Subcutaneous abdominal adipose tissue (tissue), 5 donors: ENCODE data around the gene RPS2.

Experiments
- H3K27ac ChIP-seq: one replicate; pipeline ENCODE4 v1.7.0; 2013; ENCODE audit warnings: low read depth, mild to moderate bottlenecking, inconsistent platforms, low read length, moderate library complexity
- H3K27me3 ChIP-seq, 5 donors: one replicate each; pipeline ENCODE4 v1.7.0; 2013; ENCODE audit warnings: low read length in 5 of 5, inconsistent platforms in 1 of 5; ENCODE audit not compliant: control insufficient read depth in 5 of 5, insufficient read depth in 4 of 5
- H3K36me3 ChIP-seq, 5 donors: one replicate each; pipeline ENCODE4 v1.7.0; 2013; ENCODE audit warnings: low read length in 5 of 5; ENCODE audit not compliant: control insufficient read depth in 5 of 5, insufficient read depth in 5 of 5
- H3K4me1 ChIP-seq, 5 donors: one replicate each; pipeline ENCODE4 v1.7.0; 2013; ENCODE audit warnings: low read length in 5 of 5, mild to moderate bottlenecking in 3 of 5, moderate library complexity in 1 of 5; ENCODE audit not compliant: control insufficient read depth in 5 of 5, insufficient read depth in 5 of 5
- H3K4me3 ChIP-seq, 5 donors: one replicate each; pipeline ENCODE4 v1.7.0; 2013; ENCODE audit warnings: low read length in 5 of 5, low read depth in 1 of 5
- H3K9ac ChIP-seq, 5 donors: one replicate each; pipeline ENCODE4 v1.7.0; 2013; ENCODE audit warnings: low read length in 5 of 5, mild to moderate bottlenecking in 4 of 5, moderate library complexity in 3 of 5
- H3K9me3 ChIP-seq, 5 donors: one replicate each; pipeline ENCODE4 v1.7.0; 2013; ENCODE audit warnings: low read length in 5 of 5; ENCODE audit not compliant: control insufficient read depth in 5 of 5
- donor health status: healthy.
- donor health status: healthy.
- donor health status: healthy.
- donor health status: healthy.
- donor health status: healthy.

The RPS2 gene

GRCh38 chr16:1982013-1982433 is 17.4 kb upstream of the RPS2 start:
- H3K27me3 ChIP-seq: peaks cover 19 to 41% (median 40%) of the 10 kb centered on the region in 5 donors
- H3K9ac ChIP-seq: no peak overlapping the region
- peaks cover 5 to 34% (median 24%) of the 10 kb centered on the region in 5 donors for H3K4me1 ChIP-seq
- H3K27ac ChIP-seq: no peak overlapping the region
- peaks cover 0 to 36% (median 33%) of the 10 kb centered on the region in 5 donors for H3K36me3 ChIP-seq
- no peak overlapping the region for H3K4me3 ChIP-seq
- H3K9me3 ChIP-seq: no peaks in the 10 kb centered on the region

GRCh38 chr16:1981398-1981836 is 16.8 kb upstream of the RPS2 start, which contains the start of gene NOXO1:
TSS of gene NOXO1 (minus strand) at chr16:1981469. CDS start at chr16:1981179, 290 bp downstream.
- H3K4me1 ChIP-seq: peaks cover 5 to 34% (median 24%) of the 10 kb centered on the region in 5 donors

GRCh38 chr16:1980770-1981087 is 16.1 kb upstream of the RPS2 start:
- no peak overlapping the region for H3K4me3 ChIP-seq
- H3K27ac ChIP-seq: no peak overlapping the region
- H3K9me3 ChIP-seq: no peaks in the 10 kb centered on the region
- no peak overlapping the region for H3K9ac ChIP-seq
- peaks cover 5 to 34% (median 24%) of the 10 kb centered on the region in 5 donors for H3K4me1 ChIP-seq
- H3K27me3 ChIP-seq: peaks cover 19 to 46% (median 43%) of the 10 kb centered on the region in 5 donors
- peaks cover 0 to 36% (median 35%) of the 10 kb centered on the region in 5 donors for H3K36me3 ChIP-seq

More at GRCh38 chr16:1981398-1981836, 16.8 kb upstream of the RPS2 start, which contains the start of gene NOXO1:
- Histone ChIP-seq H3K27me3 (peaks cover 19 to 46% (median 41%) of the 10 kb centered on the region in 5 donors), H3K36me3 (peaks cover 0 to 36% (median 35%) of the 10 kb centered on the region in 5 donors), H3K4me3 (no peak within 1 kb of the TSS), H3K9me3 (no peaks in the 10 kb centered on the region), H3K27ac (no peak within 1 kb of the TSS), H3K9ac (no peak within 1 kb of the TSS)

GRCh38 chr16:1980030-1980769 is 15.6 kb upstream of the RPS2 start:
- Histone ChIP-seq H3K4me3 (no peak overlapping the region), H3K9ac (no peak overlapping the region), H3K27me3 (peaks cover 19 to 50% (median 44%) of the 10 kb centered on the region in 5 donors), H3K27ac (no peak overlapping the region), H3K4me1 (peaks cover 5 to 31% (median 21%) of the 10 kb centered on the region in 5 donors), H3K36me3 (peaks cover 0 to 37% (median 36%) of the 10 kb centered on the region in 5 donors), H3K9me3 (no peaks in the 10 kb centered on the region)

GRCh38 chr16:1979271-1980029 is 14.8 kb upstream of the RPS2 start:
- no peaks in the 10 kb centered on the region for H3K9me3 ChIP-seq
- H3K36me3 ChIP-seq: peaks cover 0 to 44% (median 43%) of the 10 kb centered on the region in 5 donors
- H3K4me3 ChIP-seq: no peak overlapping the region
- peaks cover 19 to 55% (median 46%) of the 10 kb centered on the region in 5 donors for H3K27me3 ChIP-seq
- H3K9ac ChIP-seq: no peak overlapping the region
- H3K4me1 ChIP-seq: peaks cover 0 to 24% (median 14%) of the 10 kb centered on the region in 5 donors
- no peak overlapping the region for H3K27ac ChIP-seq

- no peak overlapping the region for H3K27ac ChIP-seq
Observed at GRCh38 chr16:1978476-1979120, 14.0 kb upstream of the RPS2 start.

GRCh38 chr16:1977875-1978268 is 13.2 kb upstream of the RPS2 start:
- peaks cover 0 to 23% (median 11%) of the 10 kb centered on the region in 5 donors for H3K4me1 ChIP-seq
- H3K27me3 ChIP-seq: peaks cover 19 to 58% (median 46%) of the 10 kb centered on the region in 5 donors
- H3K27ac ChIP-seq: no peak overlapping the region
- H3K36me3 ChIP-seq: peaks cover 0 to 51% (median 48%) of the 10 kb centered on the region in 5 donors
- no peak overlapping the region for H3K9ac ChIP-seq
- no peak overlapping the region for H3K4me3 ChIP-seq
- no peaks in the 10 kb centered on the region for H3K9me3 ChIP-seq

More at GRCh38 chr16:1978476-1979120, 14.0 kb upstream of the RPS2 start:
- Histone ChIP-seq H3K4me1 (peaks cover 0 to 23% (median 11%) of the 10 kb centered on the region in 5 donors), H3K4me3 (no peak overlapping the region), H3K36me3 (peaks cover 0 to 51% (median 48%) of the 10 kb centered on the region in 5 donors), H3K9ac (no peak overlapping the region), H3K27me3 (peaks cover 19 to 58% (median 46%) of the 10 kb centered on the region in 5 donors), H3K9me3 (no peaks in the 10 kb centered on the region)

GRCh38 chr16:1976951-1977874 is 12.6 kb upstream of the RPS2 start:
- no peak overlapping the region for H3K4me3 ChIP-seq
- H3K36me3 ChIP-seq: peaks cover 0 to 51% (median 48%) of the 10 kb centered on the region in 5 donors

GRCh38 chr16:1976216-1976520 is 11.5 kb upstream of the RPS2 start:
- no peak overlapping the region for H3K9ac ChIP-seq
- H3K4me1 ChIP-seq: peaks cover 1 to 35% (median 22%) of the 10 kb centered on the region in 5 donors
- no peak overlapping the region for H3K27ac ChIP-seq
- no peak overlapping the region for H3K4me3 ChIP-seq
- peaks cover 0 to 51% (median 48%) of the 10 kb centered on the region in 5 donors for H3K36me3 ChIP-seq
- H3K9me3 ChIP-seq: no peaks in the 10 kb centered on the region
- peaks cover 16 to 50% (median 34%) of the 10 kb centered on the region in 5 donors for H3K27me3 ChIP-seq

More at GRCh38 chr16:1976951-1977874, 12.6 kb upstream of the RPS2 start:
- Histone ChIP-seq H3K4me1 (peaks cover 1 to 29% (median 17%) of the 10 kb centered on the region in 5 donors), H3K27me3 (peaks cover 19 to 53% (median 44%) of the 10 kb centered on the region in 5 donors), H3K27ac (no peak overlapping the region), H3K9me3 (no peaks in the 10 kb centered on the region), H3K9ac (no peak overlapping the region)
